HEK293 (cell line): ENCODE data around the gene JMJD6.

Source experiments
- CTCF ChIA-PET: fragments of 350-600 bp; formaldehyde crosslinking; extraction: SDS; loops from one replicate; lab custom pipeline; 2021; ENCODE audit warnings: antibody characterized with exemption; lab: Yijun Ruan, JAX
- POLR2A ChIA-PET: fragments of 300-600 bp; formaldehyde crosslinking; extraction: SDS; loops from one replicate; lab custom pipeline; 2020; ENCODE audit warnings: antibody characterized with exemption, inconsistent platforms; lab: Yijun Ruan, JAX
- H3K27ac ChIP-seq: fragments of 200-500 bp; sonication (Bioruptor generic); 2 replicates; pipeline ENCODE4 v1.5.1; 2014; ENCODE audit warnings: low read depth, low read length, control low read depth, inconsistent platforms; ENCODE audit errors: extremely low read depth
- H3K36me3 ChIP-seq, 2 experiments: fragments of 200-500 bp in 1 of 2; sonication (Bioruptor generic) in 1 of 2; 1 replicate in 1 of 2; 2 replicates in 1 of 2; pipeline ENCODE4 v1.5.1; 2014 to 2017; ENCODE audit warnings: inconsistent platforms in 2 of 2, low read length in 2 of 2; ENCODE audit not compliant: control insufficient read depth in 2 of 2, insufficient read depth in 1 of 2
- H3K4me1 ChIP-seq: fragments of 200-500 bp; sonication (Bioruptor generic); 2 replicates; pipeline ENCODE4 v1.5.1; 2014; ENCODE audit warnings: mild to moderate bottlenecking, low read length, inconsistent platforms; ENCODE audit not compliant: control insufficient read depth, insufficient read depth
- H3K4me3 ChIP-seq: 2 replicates; pipeline ENCODE4 v1.5.1; 2011; ENCODE audit warnings: low read depth, mild to moderate bottlenecking, control low read depth, low read length, moderate library complexity
- H3K9me3 ChIP-seq: fragments of 200-500 bp; sonication (Bioruptor generic); 2 replicates; pipeline ENCODE4 v1.5.1; 2014; ENCODE audit warnings: low read depth, low read length, inconsistent platforms; ENCODE audit not compliant: control insufficient read depth, insufficient read depth
- HOXA7 ChIP-seq: sonication (generic); formaldehyde crosslinking; IDR thresholded peaks from 2 replicates; pipeline ENCODE4 v1.8.1; 2022; ENCODE audit warnings: missing genetic modification reagents, borderline replicate concordance
- MEIS1 ChIP-seq: sonication (generic); formaldehyde crosslinking; IDR thresholded peaks from 2 replicates; pipeline ENCODE4 v1.8.1; 2022; ENCODE audit warnings: missing genetic modification reagents, mild to moderate bottlenecking, borderline replicate concordance
- TCF7L2 ChIP-seq: IDR thresholded peaks from 2 replicates; pipeline ENCODE4 v1.6.1; 2011; ENCODE audit warnings: low read depth, mild to moderate bottlenecking, inconsistent platforms, low read length, moderate library complexity, borderline replicate concordance
- WT1 ChIP-seq: fragments of 450-650 bp; formaldehyde crosslinking; IDR thresholded peaks from 2 replicates; pipeline ENCODE4 v1.5.1; 2016; ENCODE audit warnings: missing biosample characterization, missing genetic modification characterization
- YY2 ChIP-seq: fragments of 450-650 bp; formaldehyde crosslinking; IDR thresholded peaks from 2 replicates; pipeline ENCODE4 v1.5.1; 2016; ENCODE audit warnings: missing biosample characterization, missing genetic modification characterization
- ZBTB48 ChIP-seq: fragments of 450-650 bp; formaldehyde crosslinking; IDR thresholded peaks from 2 replicates; pipeline ENCODE4 v1.5.1; 2016; ENCODE audit warnings: missing biosample characterization, missing genetic modification characterization
- ZNF292 ChIP-seq: fragments of 450-650 bp; formaldehyde crosslinking; IDR thresholded peaks from 2 replicates; pipeline ENCODE4 v1.5.1; 2016; ENCODE audit warnings: low read depth, missing biosample characterization, missing genetic modification characterization, borderline replicate concordance
- ZNF324 ChIP-seq: fragments of 450-650 bp; formaldehyde crosslinking; IDR thresholded peaks from 2 replicates; pipeline ENCODE4 v1.5.1; 2016; ENCODE audit warnings: missing biosample characterization, missing genetic modification characterization
- ZNF335 ChIP-seq: fragments of 450-650 bp; formaldehyde crosslinking; conservative IDR thresholded peaks from 2 replicates; pipeline ENCODE4 v1.5.1; 2016; ENCODE audit warnings: missing biosample characterization, missing genetic modification characterization
- ZNF366 ChIP-seq: fragments of 450-650 bp; formaldehyde crosslinking; conservative IDR thresholded peaks from 2 replicates; pipeline ENCODE4 v1.5.1; 2016; ENCODE audit warnings: missing biosample characterization, missing genetic modification characterization
- ZNF404 ChIP-seq: fragments of 450-650 bp; formaldehyde crosslinking; IDR thresholded peaks from 2 replicates; pipeline ENCODE4 v1.5.1; 2017; ENCODE audit warnings: missing biosample characterization, missing genetic modification characterization
- ZNF701 ChIP-seq: fragments of 450-650 bp; formaldehyde crosslinking; IDR thresholded peaks from 2 replicates; pipeline ENCODE4 v1.5.1; 2016; ENCODE audit warnings: missing biosample characterization, missing genetic modification characterization
- ZSCAN23 ChIP-seq: fragments of 450-650 bp; formaldehyde crosslinking; IDR thresholded peaks from 2 replicates; pipeline ENCODE4 v1.5.1; 2016; ENCODE audit warnings: missing biosample characterization, missing genetic modification characterization
- ZXDB ChIP-seq: fragments of 450-650 bp; formaldehyde crosslinking; IDR thresholded peaks from 2 replicates; pipeline ENCODE4 v1.5.1; 2016; ENCODE audit warnings: missing biosample characterization, missing genetic modification characterization
- TF ChIP-seq, protein P1 (sequence below): fragments of 450-650 bp; formaldehyde crosslinking; IDR thresholded peaks from 2 replicates; pipeline ENCODE4 v1.5.1; 2016; ENCODE audit warnings: missing biosample characterization, missing genetic modification characterization
- TF ChIP-seq, protein P2 (sequence below): fragments of 450-650 bp; formaldehyde crosslinking; IDR thresholded peaks from 2 replicates; pipeline ENCODE4 v1.5.1; 2016; ENCODE audit warnings: missing biosample characterization, missing genetic modification characterization, borderline replicate concordance
- TF ChIP-seq, protein P3 (sequence below): fragments of 450-650 bp; formaldehyde crosslinking; IDR thresholded peaks from 2 replicates; pipeline ENCODE4 v1.5.1; 2016; ENCODE audit warnings: missing biosample characterization, missing genetic modification characterization
- TF ChIP-seq, protein P4 (sequence below): fragments of 450-650 bp; formaldehyde crosslinking; IDR thresholded peaks from 2 replicates; pipeline ENCODE4 v1.5.1; 2016; ENCODE audit warnings: missing biosample characterization, missing genetic modification characterization
- TF ChIP-seq, protein P5 (sequence below): fragments of 450-650 bp; formaldehyde crosslinking; IDR thresholded peaks from 2 replicates; pipeline ENCODE4 v1.5.1; 2017; ENCODE audit warnings: missing biosample characterization, missing genetic modification characterization

JMJD6 gene

DNA sequence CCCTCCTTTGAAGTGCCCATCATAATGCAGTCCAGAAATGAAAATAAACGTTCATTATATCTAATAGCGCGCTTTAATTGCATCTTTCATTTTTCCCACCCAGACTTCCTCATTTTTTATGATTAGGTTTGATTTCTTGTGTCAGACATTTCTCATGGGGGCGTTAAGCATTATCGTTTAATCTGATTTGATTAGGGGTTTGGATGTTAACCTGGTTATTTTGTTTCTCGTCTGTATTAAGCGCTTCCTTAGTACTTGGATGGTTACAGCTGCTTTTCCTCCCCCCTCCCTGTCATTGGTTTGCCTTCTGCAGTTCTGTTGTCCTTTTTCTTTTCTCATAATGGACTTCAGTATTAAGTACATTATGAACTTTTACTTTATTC lies 12.1 kb upstream of the JMJD6 start (continued):
- TF ChIP-seq, protein P1, sequence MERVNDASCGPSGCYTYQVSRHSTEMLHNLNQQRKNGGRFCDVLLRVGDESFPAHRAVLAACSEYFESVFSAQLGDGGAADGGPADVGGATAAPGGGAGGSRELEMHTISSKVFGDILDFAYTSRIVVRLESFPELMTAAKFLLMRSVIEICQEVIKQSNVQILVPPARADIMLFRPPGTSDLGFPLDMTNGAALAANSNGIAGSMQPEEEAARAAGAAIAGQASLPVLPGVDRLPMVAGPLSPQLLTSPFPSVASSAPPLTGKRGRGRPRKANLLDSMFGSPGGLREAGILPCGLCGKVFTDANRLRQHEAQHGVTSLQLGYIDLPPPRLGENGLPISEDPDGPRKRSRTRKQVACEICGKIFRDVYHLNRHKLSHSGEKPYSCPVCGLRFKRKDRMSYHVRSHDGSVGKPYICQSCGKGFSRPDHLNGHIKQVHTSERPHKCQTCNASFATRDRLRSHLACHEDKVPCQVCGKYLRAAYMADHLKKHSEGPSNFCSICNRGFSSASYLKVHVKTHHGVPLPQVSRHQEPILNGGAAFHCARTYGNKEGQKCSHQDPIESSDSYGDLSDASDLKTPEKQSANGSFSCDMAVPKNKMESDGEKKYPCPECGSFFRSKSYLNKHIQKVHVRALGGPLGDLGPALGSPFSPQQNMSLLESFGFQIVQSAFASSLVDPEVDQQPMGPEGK (tag by site-specific recombination), result 0 out of 2 replicates have a peak, but pooled peaks have one; percentile 7
- TF ChIP-seq, protein P2, sequence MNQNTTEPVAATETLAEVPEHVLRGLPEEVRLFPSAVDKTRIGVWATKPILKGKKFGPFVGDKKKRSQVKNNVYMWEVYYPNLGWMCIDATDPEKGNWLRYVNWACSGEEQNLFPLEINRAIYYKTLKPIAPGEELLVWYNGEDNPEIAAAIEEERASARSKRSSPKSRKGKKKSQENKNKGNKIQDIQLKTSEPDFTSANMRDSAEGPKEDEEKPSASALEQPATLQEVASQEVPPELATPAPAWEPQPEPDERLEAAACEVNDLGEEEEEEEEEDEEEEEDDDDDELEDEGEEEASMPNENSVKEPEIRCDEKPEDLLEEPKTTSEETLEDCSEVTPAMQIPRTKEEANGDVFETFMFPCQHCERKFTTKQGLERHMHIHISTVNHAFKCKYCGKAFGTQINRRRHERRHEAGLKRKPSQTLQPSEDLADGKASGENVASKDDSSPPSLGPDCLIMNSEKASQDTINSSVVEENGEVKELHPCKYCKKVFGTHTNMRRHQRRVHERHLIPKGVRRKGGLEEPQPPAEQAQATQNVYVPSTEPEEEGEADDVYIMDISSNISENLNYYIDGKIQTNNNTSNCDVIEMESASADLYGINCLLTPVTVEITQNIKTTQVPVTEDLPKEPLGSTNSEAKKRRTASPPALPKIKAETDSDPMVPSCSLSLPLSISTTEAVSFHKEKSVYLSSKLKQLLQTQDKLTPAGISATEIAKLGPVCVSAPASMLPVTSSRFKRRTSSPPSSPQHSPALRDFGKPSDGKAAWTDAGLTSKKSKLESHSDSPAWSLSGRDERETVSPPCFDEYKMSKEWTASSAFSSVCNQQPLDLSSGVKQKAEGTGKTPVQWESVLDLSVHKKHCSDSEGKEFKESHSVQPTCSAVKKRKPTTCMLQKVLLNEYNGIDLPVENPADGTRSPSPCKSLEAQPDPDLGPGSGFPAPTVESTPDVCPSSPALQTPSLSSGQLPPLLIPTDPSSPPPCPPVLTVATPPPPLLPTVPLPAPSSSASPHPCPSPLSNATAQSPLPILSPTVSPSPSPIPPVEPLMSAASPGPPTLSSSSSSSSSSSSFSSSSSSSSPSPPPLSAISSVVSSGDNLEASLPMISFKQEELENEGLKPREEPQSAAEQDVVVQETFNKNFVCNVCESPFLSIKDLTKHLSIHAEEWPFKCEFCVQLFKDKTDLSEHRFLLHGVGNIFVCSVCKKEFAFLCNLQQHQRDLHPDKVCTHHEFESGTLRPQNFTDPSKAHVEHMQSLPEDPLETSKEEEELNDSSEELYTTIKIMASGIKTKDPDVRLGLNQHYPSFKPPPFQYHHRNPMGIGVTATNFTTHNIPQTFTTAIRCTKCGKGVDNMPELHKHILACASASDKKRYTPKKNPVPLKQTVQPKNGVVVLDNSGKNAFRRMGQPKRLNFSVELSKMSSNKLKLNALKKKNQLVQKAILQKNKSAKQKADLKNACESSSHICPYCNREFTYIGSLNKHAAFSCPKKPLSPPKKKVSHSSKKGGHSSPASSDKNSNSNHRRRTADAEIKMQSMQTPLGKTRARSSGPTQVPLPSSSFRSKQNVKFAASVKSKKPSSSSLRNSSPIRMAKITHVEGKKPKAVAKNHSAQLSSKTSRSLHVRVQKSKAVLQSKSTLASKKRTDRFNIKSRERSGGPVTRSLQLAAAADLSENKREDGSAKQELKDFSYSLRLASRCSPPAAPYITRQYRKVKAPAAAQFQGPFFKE, result no peak

DNA sequence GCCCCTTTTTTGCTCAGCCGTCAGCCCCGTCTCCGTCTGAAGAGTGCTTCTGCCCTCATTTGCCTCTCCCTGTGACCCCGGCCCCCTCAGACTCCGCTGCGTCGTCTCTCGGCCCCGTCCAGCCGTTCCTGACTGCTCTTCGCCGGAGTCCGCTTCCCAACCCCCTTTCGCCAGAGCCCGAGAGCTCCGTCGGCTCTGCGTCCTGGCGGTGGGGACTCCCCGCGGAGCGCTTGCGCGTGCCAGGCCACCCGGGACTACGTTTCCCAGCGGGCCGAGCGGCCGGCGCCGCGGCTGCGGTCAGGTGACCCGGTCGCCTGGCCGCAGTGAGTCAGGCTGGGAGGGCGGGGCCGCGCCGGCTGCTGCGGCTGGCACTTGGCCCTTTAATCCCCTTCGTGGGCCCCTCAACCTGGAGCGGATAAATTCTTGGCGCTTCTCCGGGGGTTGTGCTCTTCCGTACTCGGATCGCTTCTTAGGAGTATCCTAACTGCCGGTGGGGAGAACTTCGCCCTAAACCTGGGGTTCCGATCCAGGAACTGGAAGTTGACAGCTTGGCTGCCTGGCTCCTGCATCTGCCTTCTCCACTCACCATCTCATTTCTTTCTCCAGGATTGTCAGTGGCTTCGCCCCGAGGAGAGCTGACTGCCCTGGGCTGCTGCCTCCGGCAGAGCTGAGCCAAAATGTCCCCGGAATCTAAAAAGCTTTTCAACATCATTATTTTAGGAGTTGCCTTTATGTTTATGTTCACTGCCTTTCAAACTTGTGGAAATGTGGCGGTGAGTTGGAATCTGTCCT lies 11.5 kb upstream of the JMJD6 start, which contains the start of gene MFSD11:
Gene MFSD11, plus strand, starts transcription at position 444 of the 792 bp plus-strand sequence. Its CDS starts 234 bp downstream, at position 678.
- Histone ChIP-seq H3K4me3 (peak within 1 kb of the TSS; percentile 81), H3K4me1 (peaks cover 19% of the 10 kb centered on the region), H3K36me3 (peaks cover 32 to 53% of the 10 kb centered on the region in 2 experiments), H3K9me3 (no peaks in the 10 kb centered on the region), H3K27ac (peak within 1 kb of the TSS; percentile 99)
- ChIA-PET CTCF (interaction anchor here (0.6 to 0.9 kb wide), 3 partner anchors 96 to 340 kb away, joined by 3 to 4 read pairs (median 4); no protein-coding TSS in a partner anchor), POLR2A (interaction anchor here (0.6 to 4.8 kb wide), 21 partner anchors 8 to 1220 kb away, joined by 3 to 68 read pairs (median 5); partner anchors contain the start of genes JMJD6, METTL23 and TNRC6C)
- TF ChIP-seq ZNF404 (tag by site-specific recombination) (no peak), TCF7L2 (no peak), HOXA7 (CRISPR knock-in tag) (no peak), ZNF701 (no peak), MEIS1 (no peak), ZNF335 (peak; percentile 85), ZNF324 (peak; percentile 11; the same call in 1 of the 2 replicates), ZNF366 (tag by site-specific recombination) (no peak), ZNF292 (tag by site-specific recombination) (no peak), ZSCAN23 (tag by site-specific recombination) (peak; percentile 73; the same call in 1 of the 2 replicates), YY2 (tag by site-specific recombination) (no peak), ZXDB (peak; percentile 77; the same call in 1 of the 2 replicates), WT1 (tag by site-specific recombination) (peak; percentile 23), ZBTB48 (tag by site-specific recombination) (no peak)
- TF ChIP-seq, protein P3, sequence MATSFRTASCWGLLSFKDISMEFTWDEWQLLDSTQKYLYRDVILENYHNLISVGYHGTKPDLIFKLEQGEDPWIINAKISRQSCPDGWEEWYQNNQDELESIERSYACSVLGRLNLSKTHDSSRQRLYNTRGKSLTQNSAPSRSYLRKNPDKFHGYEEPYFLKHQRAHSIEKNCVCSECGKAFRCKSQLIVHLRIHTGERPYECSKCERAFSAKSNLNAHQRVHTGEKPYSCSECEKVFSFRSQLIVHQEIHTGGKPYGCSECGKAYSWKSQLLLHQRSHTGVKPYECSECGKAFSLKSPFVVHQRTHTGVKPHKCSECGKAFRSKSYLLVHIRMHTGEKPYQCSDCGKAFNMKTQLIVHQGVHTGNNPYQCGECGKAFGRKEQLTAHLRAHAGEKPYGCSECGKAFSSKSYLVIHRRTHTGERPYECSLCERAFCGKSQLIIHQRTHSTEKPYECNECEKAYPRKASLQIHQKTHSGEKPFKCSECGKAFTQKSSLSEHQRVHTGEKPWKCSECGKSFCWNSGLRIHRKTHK, result no peak
- TF ChIP-seq, protein P4, sequence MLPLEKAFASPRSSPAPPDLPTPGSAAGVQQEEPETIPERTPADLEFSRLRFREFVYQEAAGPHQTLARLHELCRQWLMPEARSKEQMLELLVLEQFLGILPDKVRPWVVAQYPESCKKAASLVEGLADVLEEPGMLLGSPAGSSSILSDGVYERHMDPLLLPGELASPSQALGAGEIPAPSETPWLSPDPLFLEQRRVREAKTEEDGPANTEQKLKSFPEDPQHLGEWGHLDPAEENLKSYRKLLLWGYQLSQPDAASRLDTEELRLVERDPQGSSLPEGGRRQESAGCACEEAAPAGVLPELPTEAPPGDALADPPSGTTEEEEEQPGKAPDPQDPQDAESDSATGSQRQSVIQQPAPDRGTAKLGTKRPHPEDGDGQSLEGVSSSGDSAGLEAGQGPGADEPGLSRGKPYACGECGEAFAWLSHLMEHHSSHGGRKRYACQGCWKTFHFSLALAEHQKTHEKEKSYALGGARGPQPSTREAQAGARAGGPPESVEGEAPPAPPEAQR (tag by site-specific recombination), result no peak
- TF ChIP-seq, protein P5, sequence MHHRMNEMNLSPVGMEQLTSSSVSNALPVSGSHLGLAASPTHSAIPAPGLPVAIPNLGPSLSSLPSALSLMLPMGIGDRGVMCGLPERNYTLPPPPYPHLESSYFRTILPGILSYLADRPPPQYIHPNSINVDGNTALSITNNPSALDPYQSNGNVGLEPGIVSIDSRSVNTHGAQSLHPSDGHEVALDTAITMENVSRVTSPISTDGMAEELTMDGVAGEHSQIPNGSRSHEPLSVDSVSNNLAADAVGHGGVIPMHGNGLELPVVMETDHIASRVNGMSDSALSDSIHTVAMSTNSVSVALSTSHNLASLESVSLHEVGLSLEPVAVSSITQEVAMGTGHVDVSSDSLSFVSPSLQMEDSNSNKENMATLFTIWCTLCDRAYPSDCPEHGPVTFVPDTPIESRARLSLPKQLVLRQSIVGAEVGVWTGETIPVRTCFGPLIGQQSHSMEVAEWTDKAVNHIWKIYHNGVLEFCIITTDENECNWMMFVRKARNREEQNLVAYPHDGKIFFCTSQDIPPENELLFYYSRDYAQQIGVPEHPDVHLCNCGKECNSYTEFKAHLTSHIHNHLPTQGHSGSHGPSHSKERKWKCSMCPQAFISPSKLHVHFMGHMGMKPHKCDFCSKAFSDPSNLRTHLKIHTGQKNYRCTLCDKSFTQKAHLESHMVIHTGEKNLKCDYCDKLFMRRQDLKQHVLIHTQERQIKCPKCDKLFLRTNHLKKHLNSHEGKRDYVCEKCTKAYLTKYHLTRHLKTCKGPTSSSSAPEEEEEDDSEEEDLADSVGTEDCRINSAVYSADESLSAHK (tag by site-specific recombination), result peak; percentile 48; the same call in 1 of the 2 replicates
